Dermis blood vessel endothelial cell (primary cell): ENCODE data around the gene PAFAH2. TPM values are rescaled to one million over a fixed set of nuclear protein-coding genes. Genes with fewer than 3 reads are reported as not detected.

Experiments used
- DNase-seq: peaks from one replicate; pipeline ENCODE4 v3.0.0; 2010
- total RNA-seq: library from RNA; depleted of rRNA; stranded (reverse); fragments of >200 nt; gene quantifications from 2 replicates; pipeline ENCODE4 v1.2.3, GENCODE V29; 2014

Gene PAFAH2
- 14.1 and 31.7 TPM in 2 replicates for total RNA-seq

DNA sequence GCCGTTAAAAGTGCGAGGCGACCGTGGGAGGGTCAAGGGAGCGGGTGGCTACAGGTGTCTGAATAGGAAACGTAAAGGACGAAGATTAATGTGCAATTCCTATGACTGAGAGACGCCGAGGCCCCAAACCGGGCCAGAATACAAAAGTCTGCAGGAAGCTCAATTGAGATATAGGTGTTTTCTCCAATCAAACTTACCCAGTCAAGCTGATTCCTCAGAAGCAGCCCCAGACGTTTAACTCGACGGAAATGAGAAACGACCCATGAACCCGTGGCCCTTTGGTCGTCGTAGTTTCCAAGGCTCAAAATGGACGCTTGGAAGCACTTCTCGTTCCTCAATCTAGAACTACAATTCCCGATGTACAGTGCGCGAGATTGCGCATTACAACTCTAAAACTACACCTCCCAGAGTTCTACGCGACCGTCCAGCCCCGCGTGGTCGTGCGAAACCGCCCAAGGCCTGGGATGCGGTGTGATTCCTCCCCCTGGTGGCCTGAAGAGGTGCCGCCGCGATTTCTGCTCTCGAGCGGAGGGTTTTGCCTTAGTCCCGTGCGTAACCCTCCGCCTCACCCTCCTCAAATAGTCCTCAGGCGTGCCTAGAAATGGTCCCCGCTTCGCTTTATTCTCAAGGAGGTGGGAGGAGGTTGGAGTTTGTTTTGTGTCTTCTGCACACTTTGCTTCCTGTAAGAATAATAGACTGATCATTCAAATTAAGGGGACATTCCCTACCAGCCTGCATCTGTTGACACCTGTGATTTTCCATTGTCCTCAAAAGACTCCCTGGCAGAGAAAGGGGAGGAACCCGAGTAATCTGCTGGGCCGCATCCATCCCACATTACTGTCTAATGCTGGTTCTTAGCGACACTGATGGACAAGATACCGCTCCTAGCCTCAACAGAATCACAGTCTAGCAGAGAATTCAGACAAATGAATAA is at the start of gene PAFAH2:
TSS of gene PAFAH2 (minus strand) at position 236 of the 934 bp plus-strand sequence. CDS start 7,247 bp downstream, outside the sequence.
- peak; percentile 100 for DNase-seq

DNA sequence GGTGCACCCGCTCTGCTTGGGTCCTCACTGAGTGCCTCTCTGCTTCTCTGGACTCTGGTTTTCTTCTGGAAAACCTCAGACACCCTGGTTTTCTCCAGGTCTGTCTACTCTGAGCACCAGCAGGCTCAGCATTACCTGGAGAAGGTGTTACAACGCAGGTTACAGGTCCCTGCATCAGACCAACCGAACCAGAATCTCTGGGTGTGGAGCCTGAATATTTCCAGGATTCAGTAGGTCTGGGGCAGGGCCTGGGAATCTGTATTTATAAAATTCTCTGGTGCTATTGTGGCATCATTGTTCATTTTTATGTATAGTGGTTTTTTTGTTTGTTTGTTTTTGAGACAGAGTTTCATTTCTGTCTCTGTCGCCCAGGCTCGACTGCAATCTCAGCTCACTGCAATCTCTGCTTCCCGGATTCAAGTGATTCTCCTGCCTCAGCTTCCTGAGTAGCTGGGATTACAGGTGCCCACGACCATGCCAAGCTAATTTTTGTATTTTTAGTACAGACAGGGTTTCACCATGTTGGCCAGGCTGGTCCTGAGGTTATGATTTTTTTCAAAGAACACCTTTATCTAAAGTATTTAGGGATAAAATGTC is 49.5 kb upstream of the PAFAH2 start:
- DNase-seq = no peak

DNA sequence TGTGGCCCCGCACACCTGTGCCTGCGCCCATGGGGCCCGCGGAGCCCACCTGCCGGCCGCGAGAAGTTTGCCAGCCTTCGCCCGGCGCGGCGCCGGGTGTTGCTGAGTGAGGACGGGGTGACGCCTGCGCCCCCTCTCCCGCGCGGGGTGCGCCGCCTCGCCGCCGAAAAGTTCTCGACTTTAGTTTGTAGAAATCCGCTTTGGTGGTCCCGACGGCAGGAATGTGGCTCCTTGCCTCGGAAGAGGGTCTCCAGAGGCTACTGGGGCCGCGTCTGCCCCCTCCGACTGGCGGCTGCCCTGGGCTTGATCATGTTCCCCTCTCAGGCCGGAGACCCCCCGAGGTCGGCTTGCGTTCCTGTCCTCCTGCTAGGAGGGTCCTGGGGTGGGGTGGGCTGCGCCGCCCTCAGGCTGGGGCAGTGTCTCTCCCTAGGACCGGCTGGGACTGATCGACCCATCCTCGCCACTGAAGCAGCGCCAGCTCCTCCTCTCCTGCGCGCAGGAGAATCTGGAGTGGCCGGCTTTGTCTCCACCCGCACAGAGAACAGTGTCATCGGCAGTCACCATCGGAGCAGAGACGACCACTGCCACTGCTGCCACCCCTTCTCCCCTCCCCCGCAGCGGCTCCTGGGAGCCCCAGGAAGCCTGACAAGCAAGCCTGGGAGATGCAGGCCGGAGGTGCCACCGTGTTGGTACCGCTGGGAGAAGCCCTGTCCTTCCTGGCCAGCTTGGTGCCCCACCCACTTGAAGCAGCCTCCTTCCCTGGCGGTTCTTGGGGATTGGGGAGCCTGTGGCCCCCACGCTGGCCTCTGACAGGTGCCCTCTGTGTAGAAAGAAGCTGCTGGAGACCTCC is 48.6 kb upstream of the PAFAH2 start:
- DNase-seq = no peak

DNA sequence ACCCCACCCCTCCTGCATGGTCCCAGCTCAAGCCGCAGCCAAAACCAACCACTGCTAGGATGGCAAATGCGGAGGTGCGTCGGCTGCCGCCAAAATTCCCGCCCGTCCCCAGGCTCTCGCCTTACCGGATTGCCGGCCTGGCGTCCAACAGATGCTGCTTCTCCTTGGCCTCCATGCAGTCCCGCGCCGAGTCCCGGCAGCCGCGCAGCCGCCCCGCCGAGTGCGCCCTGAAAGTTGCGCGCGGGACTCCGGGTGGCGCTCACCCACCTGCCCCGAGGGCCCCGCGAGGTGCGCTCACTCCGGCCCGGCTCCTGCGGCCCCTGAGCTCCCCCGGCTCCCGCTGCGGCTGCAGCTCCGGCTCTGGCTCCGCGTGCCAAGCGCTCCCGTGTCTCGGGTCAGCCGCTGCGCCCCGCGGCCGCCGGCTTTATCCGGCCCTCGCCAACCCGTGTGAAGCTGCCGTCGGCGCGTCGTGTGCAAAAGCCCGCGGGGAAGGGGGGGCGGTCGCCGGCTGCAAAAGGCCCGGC is 47.9 kb upstream of the PAFAH2 start, which contains the start of gene SLC30A2:
TSS of gene SLC30A2 (minus strand) at position 397 of the 524 bp plus-strand sequence. CDS start at position 175, 222 bp downstream.
- peak; percentile 10 for DNase-seq

DNA sequence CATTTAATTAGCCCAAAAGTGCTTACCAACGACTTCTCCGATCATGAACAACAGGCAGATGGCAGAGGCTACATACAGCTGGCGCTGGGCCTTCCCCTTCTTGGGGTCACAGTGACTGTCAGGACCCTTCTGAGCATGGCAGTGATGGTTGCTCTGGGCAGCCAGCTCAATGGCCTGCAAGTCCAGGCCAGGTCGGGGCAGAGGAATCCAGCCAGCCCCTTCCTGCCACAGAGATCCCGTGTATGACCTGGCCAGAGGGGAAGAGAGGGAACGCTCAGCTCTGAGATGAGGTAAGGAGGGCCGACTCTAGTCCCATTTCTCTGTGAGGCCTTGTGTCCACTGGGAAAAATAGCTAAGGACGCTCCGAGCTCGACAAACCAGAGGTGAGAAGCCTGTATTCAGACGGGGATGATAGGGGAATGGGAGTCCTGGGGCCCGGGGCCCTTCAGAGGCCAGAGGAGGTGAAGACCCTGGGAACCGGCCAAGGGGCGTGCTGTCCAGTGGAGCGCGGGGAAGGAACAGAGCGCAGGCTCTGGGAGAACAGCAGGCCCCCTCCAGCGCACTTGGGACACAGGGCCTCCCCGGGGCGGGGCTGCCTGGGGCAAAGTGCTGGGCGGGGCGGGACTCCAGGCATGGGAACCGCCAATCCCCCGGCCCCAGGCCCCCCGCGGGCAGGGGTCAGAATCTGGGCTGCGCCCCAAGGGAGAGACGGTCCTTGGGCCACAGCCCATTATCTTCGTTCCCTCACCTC is 47.3 kb upstream of the PAFAH2 start:
- DNase-seq = no peak

DNA sequence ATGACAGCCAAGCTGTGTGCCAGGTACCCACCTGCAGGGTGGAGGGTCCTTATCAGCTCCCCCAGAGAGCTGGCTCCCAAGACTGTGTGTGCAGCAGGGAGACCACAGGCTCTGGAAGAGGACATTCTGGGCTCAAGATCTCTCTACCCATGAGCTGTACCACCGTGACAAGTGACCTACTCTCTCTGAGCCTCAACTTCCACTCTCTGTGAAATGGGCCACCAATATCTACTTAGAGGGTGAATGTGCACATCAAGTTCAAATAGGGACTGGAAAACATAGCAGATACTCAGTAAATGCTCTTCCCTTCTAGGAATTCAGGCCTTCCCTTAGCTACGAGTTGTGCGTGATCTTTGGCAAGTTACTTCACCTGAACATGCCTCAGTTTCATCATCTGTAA is 46.6 kb upstream of the PAFAH2 start:
- DNase-seq = no peak

DNA sequence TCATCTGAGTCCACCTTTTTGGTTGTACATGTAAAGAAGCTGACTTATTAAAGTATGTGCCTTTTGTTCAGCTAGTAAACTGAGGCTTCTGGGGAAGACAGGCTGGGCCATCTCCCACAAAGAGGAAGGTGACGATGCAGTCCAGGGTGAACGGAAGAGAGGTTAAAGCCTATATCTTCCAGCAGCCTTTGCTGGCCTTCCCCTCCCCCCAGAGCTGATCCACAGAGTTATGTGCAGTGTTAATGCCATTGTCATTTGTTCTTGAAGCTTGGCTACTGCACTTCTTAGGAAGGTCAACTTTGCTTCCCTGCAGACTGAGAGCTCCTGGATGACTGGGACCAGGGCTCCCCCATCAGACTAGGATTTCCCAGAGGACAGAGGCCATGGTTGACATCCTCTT is 45.9 kb upstream of the PAFAH2 start:
- no peak for DNase-seq

DNA sequence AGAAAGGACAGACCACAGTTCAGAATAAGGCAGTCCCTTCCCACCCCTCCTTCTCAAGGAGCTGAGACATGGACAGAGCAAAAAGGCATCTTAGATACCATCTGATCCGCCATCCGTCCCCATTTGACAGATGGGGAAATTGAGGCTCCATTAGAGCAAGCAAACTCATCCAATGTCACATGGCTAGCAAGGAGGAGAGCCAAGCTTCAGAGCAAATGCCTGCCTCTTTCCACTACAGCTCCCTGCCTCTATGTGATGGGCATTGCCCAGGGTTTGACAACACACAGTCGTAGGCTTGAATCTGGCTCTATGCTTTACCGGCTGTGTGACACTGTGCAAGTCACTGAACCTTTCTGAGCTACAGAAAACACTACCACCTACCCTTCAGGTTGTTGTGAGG is 44.1 kb upstream of the PAFAH2 start:
- DNase-seq = no peak

DNA sequence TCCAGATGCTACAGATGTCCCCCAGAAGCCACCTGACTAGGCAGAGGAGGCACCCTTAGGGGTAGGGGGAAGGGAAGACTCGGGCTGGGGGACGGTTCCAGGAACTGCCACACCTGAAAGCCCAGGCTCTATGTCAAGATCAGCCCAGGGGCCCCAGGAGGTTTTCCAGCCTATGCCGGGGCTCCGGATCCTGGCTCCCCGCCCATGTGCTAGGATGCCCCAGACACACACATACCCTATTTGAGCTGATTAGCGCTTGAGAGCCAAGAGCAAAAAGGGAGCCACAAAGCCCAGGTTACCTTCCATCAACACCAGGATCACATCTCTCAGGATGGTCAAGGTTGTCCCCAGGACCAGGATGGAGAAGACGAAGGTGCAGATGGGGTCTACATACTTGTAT is 43.5 kb upstream of the PAFAH2 start:
- DNase-seq = no peak

DNA sequence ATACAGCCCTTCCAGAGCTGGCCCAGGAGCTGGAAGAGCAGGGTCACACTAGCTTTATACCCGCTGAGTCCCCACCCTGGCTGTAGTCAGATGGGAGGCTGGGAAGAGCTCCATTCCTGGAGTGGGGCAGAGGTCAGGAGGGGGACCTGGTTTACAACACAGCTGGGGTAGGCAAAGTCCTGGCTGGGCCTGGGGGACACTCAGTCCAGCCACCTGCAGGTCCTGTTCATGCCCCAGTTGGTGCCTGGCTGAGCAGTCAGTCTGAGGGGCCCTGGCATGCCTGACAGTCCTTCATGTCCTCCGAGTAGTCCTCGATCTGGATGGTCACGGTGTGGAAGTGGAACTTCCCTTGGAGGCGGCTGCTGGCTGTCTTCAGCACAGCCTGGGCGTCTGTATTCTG is 41.0 kb upstream of the PAFAH2 start:
- no peak for DNase-seq

DNA sequence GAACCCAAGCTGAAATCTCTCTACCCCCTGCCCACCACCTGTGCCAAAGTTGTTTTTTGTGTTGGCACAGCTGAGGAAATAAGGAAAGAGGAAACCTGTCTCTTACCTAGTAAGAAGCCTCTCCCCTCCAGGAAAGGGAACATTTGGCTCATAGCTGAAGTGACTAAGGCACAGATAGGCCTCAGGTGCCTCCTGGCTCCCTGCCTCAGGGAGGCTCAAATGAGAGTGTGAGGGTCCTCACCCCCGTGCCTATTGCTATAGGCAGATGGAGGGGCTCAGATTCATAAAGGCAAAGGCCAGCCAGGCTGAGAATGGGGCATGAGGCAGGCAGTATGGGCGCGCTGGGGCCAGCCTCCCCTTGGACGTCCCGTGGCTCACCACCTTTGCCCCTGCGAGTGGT is 40.6 kb upstream of the PAFAH2 start:
- DNase-seq = no peak

DNA sequence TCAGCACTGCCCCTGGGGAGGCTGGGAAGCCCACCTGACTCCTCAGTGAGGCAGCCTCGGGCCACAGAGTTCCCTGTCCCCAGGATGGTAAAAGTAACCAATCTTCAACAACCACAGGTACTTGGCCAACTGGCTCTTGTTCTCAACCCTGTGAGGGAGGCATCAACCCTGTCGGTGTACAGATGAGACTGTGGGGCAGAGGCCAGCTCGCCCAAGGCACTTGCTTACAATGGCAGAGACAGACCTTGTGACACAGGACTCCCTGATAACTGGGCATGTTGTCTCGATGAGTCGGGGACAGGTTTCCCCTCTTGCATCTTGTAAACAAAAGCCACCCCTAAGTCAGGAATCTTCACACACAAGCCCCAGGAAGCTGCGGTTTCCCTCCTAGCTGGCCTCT is 40.0 kb upstream of the PAFAH2 start:
- no peak for DNase-seq

DNA sequence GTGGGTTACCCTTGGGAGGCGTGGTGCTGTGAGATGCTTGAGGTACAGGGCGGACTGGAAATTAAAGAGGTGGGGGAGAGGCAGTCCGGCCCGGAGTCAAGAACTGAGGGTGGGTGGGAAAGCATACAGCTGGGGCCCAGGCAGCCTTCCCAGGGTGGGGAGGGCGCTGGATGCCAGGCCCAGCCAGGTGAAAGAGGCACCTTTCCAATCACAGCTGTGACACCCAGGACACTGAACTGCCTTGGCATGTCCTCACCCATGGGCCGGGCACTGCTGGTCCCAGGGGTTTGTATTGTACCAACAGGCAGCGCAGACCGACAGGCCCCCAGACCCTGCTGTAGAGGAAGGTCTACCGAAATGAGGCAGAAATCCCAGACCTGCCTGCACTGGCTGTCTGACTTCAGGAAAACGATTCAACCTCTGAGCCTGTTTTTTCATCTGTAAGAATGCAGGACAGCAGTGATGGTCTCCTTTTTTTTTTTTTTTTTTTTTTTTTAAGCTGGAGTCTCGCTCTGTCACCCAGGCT is 39.0 kb upstream of the PAFAH2 start:
- DNase-seq = no peak

DNA sequence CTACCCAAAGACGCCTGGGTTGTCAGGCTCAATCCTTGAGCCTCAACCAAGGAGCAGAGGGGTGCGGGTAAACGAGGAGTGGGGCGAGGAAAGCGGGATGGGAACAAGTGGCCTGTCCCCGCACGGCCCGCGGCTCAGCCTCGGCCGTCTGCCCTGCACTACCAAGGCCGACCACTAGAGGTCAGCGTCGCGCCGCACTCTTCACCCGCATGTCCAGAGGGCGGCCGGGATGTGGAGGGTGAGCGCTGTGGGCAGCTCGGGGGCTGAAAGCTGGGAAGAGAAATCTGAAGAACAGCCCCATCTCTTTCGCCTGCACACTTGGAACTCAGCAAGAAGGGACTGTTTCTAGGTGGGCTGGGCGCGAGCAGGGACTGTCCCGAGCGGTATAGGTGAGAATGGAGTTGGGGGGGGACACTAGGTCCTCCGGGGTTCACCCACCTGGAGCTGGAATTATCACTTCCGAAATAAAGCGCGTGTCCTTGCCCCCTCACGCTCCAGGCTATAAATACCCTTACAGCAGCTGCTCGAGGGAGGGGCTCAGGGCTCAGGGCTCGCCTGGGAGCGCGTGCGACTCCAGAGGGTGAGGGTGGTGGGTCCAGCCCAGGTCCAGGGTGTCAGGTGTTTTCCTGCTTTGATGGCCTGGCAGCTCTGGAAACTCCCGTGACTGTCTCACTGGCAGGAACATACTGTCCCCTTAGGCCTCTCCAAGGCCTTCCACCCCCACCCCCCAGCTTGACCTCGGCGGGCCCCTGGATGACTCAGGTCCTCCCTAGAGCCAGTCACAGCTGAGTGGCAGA is 38.3 kb upstream of the PAFAH2 start:
- DNase-seq = peak; percentile 85

DNA sequence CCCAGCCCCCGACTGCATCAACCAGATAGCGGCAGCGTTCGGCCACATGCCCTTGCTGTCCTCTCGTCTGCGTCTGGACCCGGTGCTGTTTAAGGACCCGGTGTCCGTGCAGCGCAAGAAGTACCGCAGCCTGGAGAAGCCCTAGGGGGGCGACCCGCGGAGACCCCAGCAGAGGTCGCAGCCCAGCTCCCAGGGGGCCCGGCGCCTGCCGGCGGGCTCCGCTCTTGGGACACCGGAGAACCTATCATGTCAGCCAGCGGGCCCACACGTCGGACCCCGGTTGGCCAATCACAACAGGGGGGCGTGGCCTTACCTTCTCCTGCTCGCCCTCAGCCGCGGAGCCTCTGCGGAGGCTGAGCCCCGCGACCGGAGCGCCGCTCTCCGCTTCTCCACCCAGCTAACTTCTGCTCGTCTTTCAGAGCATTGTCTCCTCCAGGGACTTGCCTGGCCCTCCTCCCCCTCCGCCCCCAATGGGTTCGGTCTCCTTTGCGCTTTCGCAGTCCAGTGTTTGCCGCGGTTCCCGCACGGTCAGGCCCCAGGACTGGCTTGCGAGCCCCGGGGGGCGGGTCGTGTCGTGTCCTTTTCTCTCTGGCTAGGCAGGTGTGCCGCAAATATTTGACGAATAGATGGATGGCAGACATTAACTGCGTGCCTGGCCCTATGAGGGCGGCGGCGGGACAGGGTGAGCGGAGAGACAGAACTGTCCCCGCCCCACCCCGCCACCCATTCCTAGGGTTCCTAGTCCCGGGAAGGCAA is 37.5 kb upstream of the PAFAH2 start:
- peak; percentile 93 for DNase-seq

DNA sequence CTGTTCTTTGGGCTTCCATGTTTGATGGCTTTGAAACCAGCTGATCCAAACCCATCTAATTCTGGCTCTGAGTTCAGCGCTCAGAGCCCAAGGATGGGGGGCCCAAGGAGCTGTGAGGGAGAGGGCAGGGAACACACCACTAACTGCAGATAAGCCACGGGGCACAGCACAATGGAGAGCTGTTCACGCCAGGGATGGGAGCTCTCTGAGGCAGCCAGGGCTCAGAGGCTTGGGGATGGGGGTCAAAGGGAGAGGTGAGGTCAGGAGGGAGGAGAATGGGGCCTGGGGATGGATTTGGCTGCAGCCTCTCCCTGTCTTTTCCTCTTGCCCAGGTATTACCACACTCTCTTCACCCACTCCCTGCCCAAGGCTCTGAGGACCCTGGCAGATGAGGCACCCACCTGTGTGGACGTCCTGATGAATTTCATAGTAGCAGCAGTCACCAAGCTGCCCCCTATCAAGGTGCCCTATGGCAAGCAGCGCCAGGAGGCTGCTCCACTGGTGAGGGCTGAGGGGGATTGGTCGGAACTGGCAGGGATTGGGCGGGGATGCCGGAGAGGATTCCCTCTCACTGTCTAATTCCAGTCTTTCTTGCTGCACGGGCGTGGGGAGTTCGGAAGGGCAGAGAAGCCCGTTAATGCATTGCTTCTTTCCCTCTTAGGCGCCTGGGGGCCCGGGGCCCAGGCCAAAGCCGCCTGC is 36.8 kb upstream of the PAFAH2 start:
- no peak for DNase-seq

DNA sequence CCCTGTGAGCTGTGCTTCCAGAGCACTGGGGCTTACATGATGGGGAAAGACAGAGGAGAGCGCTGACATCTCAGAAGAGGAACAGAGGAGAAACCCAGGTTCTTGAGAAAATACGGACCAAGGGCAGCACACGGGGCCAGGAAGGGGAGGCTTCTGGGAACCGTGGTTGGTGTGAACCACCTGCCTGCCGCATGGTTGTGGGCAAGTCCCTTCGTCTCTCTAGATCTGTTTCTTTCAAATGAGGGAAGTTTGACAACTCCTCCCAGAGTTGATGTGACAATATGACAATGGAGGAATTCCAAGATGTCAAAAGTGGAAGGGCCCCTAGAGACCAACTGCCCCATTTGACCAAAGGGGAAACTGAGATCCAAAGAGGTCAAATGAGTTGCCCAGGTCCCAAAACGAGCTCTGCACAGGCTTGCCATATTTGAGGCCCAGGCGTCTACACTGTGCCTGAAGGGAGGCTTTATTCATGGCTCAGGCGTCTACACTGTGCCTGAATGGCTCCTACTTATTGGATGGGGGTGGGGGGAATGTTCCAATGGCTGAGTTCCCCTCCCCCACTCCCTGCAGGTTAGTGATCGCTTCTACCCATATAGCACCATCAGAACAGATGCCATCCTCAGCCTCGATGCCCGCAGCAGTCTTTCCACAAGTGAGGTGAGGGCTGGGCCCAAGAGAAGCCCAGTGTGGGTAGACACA is 34.9 kb upstream of the PAFAH2 start:
- DNase-seq = no peak

DNA sequence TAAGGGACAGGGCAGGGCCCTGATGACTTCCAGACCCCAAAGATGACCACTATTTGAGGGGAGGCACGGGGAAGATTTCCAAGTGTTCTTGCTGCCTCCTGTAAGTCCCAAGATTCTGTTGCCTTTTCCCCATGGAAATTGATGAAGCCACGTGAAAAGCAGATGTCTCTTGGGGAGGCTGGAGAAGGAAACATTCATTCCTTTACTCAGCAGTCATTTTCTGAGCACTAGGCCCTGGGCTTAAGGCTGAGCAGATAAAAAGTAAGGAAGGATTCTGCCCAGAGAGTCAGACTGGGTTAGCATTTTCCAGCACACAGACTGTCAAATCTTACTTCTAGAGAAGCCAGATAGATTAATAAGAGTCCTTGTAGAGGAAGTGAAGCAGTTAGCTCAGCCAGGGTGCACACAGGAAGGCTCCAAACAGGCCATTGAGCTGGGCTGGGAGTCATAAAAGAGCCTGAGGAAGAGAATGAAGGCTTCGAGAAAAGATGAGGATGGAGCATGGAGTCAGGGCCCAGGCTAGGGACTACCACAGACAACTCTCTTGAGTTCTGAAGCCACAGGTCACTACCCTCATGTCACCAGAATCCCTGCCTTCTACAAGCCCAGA is 33.9 kb upstream of the PAFAH2 start:
- no peak for DNase-seq
